LNCaP clone FGC (cell line): ENCODE measurements around the gene AOPEP.

ENCODE experiments used
- DNase-seq: peaks from one replicate; pipeline ENCODE4 v3.0.0-alpha.2; 2011; ENCODE audit warnings: low read depth
- H3K4me3 ChIP-seq: 2 replicates; pipeline ENCODE4 v1.5.1; 2011; ENCODE audit warnings: mild to moderate bottlenecking, low read depth, low read length, control low read depth
- TF ChIP-seq, protein P1 (sequence below): IDR thresholded peaks from 2 replicates; pipeline ENCODE4 v1.5.1; 2012; ENCODE audit warnings: mild to moderate bottlenecking; ENCODE audit not compliant: control insufficient read depth, insufficient read depth; ENCODE audit errors: extremely low read depth

The AOPEP gene

DNA sequence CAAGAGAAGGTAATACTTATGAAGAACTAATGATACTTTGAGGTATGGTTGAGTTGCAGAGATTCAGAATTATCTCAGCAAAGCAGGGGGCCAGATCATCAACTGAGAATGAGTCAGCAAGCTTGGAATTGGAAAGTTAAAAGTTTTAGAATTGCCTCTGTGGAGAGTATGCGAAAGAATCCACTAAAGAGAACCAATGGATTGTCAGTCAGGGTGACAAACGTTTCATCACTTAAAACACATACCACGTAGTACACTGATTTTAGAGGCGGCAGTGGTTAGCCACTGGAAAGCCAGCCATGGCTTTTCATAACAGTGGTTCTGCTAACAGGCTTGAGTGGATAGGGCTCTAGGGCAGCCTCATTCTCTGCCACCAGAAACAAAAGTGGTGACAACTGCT lies 30.7 kb downstream of the AOPEP start:
- TF ChIP-seq, protein P1, sequence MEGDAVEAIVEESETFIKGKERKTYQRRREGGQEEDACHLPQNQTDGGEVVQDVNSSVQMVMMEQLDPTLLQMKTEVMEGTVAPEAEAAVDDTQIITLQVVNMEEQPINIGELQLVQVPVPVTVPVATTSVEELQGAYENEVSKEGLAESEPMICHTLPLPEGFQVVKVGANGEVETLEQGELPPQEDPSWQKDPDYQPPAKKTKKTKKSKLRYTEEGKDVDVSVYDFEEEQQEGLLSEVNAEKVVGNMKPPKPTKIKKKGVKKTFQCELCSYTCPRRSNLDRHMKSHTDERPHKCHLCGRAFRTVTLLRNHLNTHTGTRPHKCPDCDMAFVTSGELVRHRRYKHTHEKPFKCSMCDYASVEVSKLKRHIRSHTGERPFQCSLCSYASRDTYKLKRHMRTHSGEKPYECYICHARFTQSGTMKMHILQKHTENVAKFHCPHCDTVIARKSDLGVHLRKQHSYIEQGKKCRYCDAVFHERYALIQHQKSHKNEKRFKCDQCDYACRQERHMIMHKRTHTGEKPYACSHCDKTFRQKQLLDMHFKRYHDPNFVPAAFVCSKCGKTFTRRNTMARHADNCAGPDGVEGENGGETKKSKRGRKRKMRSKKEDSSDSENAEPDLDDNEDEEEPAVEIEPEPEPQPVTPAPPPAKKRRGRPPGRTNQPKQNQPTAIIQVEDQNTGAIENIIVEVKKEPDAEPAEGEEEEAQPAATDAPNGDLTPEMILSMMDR = no peak
- DNase-seq = no peak
- H3K4me3 ChIP-seq = no peak overlapping the region

DNA sequence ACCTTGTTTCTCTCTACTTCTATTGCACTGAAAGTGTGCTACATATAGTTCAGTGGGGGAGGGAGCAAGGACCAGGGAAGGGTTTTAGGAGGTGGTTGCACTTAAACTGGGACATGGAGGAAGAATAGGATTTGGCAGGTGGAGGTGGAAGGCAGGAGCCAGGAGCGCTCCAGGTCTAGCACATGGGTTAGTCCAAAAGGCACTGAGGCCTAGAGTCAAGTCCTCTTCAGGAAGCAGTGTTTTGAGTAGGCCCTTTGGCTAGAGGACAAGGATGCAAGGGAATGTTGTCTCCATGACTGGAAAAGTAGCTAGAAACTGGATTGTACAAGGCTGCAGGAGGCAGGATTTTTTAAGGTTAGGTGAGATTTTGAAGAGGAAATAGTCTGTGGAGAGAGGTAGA lies 31.5 kb downstream of the AOPEP start:
- no peak for DNase-seq
- H3K4me3 ChIP-seq = no peak overlapping the region
- TF ChIP-seq, protein P1 = no peak

DNA sequence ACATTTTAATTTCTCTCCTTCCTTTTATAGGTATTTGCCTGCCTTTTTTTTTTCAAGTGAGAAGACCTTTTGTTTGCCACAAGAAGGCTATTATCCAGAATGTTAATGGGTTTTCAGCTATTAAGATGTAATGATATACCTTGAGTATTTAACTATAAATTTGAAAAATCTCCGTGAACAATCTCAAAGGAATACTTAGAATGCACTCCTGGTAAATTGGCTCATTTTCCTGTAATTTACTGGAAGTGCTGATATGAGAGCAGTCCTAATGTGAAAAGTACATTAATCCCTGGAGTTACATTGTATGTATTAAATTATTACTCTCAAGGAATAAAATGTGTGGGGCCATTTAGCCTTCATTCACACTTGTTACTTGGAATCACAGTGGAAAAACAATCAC lies 32.4 kb downstream of the AOPEP start:
- H3K4me3 ChIP-seq = no peak overlapping the region
- DNase-seq = no peak
- TF ChIP-seq, protein P1 = no peak

DNA sequence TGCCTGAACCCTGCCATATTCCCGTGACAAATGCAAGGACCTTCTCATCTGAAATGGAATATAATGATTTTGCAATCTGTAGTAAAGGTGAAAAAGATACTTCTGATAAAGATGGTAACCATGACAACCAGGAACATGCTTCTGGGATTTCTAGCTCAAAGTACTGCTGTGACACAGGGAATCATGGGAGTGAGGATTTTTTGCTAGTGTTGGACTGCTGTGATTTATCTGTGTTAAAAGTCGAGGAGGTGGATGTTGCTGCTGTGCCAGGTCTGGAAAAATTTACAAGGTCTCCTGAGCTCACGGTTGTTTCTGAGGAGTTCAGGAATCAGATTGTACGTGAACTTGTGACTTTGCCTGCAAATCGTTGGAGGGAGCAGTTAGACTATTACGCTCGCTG lies 33.5 kb downstream of the AOPEP start:
- no peak overlapping the region for H3K4me3 ChIP-seq
- no peak for DNase-seq
- TF ChIP-seq, protein P1 = no peak

DNA sequence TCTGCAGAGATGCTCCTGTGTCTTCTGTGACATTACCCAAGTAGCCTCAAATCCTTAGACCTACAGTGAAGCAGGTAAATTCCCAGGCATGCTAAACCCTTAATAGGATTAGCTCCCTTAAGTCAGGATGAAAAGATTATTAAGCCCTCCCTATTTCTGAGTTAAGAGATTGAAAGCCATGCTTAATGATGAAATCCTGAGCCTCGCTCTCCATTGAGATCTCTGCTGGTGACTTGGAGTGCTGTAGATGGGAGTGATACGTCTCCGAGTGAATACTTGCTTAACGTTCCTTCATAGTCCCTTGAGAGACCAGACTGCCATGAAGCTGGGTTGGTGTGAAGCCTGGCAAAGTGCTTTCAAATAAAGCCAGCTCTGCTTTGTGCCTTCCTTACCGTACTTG lies 34.2 kb downstream of the AOPEP start:
- no peak overlapping the region for H3K4me3 ChIP-seq
- no peak for DNase-seq
- TF ChIP-seq, protein P1 = no peak

DNA sequence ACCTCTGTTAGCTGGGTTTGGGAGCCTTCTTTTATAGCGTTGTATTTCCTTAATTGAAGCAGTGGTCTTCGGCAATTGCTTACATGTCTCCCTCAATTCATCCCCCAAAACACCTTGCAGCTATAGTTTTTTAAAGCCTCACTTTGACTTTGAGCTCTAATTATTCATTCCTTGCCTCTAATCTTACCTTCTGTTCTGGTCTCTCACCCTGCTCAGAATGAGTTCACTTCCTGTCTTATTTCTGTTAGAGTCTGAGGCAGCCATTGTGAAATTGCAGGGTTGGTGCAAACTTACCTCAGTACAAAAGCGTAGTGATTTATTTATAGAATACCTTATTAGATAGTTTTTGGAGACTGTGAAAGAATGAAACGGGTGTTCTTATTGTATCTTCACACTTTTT lies 35.0 kb downstream of the AOPEP start:
- TF ChIP-seq, protein P1 = no peak
- no peak for DNase-seq
- no peak overlapping the region for H3K4me3 ChIP-seq

DNA sequence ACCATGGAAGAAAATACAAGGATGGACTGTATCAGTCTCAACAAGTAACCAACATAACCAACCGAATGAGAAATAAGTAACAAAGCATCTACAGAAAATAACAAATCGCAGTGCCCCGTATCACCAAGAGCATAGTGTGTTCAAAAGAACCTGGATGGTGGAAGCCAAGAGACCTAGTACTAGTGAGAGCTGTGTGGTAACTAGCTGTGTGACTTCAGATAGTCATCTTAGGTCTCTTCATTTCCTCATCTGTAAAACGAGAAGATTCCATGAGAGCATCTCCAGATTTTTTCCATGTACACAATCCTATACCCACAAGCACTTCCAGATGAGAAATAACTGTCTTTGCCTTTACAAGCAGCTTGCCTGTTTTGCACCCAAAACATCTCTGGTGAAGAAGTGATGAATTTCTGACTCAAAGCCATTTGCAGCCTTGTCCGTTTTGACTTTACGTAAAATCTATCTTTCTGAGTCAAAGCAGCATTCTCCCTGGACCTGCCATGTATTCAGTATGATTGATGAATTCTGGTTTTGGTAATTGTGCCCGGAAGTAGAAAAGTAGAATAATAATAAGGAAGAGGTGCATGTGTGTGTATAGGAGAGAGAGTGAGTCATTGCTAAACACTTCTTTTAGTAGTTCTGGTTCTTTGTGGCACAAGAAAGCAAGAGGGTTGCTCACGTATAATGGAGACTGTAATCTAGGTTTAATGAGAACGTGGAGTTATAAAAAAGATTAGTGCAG lies 41.0 kb downstream of the AOPEP start:
- no peak for DNase-seq
- TF ChIP-seq, protein P1 = no peak

More for the DNA sequence above, 41.0 kb downstream of the AOPEP start:
- no peak overlapping the region for H3K4me3 ChIP-seq
